AG20443 (cell line): ENCODE results near the gene GPR78.

Source experiments
- DNase-seq: peaks from one replicate; pipeline ENCODE4 v3.0.0; 2012; ENCODE audit warnings: low spot score, mixed read lengths

The GPR78 gene

DNA sequence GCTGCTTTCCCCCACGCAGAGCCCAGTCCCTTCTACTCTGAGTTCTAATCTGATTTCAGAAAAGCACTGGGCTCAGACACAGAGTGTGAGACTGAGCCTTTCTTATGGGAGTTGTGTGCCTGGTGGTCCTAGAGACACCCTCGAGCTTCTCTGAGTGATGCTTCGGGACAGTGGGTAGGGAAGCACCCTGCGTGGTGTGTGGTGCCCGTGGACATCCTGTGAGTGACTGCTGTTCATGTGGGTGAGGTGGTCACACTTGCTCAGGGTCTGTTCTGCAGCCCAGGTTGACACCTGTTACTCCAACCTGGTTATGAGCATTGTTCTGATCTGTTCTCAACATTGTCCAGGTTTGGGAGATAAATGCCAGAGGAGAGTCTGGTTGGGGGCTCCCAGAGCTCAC is 6.1 kb downstream of the GPR78 start:
- no peak for DNase-seq

DNA sequence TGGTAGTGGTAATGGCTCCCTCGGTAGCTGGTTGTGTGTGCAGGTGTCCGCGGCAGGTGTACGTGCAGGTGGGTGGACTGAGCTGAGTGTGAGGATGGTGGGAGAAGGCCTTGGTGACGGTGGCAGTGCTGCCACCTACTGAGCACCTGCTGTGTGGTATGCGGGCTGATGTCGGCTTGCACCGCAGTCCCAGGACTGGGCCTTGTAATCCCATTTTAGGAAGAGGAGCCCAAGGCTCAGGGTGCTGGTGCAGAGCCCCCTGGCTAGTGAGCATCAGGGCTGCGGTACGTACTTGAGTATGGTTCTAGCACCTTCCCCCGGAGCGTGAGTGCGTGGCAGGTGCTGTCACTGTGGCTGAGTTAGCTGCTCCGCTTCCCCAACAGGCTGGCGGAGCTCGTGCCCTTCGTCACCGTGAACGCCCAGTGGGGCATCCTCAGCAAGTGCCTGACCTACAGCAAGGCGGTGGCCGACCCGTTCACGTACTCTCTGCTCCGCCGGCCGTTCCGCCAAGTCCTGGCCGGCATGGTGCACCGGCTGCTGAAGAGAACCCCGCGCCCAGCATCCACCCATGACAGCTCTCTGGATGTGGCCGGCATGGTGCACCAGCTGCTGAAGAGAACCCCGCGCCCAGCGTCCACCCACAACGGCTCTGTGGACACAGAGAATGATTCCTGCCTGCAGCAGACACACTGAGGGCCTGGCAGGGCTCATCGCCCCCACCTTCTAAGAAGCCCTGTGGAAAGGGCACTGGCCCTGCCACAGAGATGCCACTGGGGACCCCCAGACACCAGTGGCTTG is 6.7 kb downstream of the GPR78 start:
- DNase-seq = no peak

DNA sequence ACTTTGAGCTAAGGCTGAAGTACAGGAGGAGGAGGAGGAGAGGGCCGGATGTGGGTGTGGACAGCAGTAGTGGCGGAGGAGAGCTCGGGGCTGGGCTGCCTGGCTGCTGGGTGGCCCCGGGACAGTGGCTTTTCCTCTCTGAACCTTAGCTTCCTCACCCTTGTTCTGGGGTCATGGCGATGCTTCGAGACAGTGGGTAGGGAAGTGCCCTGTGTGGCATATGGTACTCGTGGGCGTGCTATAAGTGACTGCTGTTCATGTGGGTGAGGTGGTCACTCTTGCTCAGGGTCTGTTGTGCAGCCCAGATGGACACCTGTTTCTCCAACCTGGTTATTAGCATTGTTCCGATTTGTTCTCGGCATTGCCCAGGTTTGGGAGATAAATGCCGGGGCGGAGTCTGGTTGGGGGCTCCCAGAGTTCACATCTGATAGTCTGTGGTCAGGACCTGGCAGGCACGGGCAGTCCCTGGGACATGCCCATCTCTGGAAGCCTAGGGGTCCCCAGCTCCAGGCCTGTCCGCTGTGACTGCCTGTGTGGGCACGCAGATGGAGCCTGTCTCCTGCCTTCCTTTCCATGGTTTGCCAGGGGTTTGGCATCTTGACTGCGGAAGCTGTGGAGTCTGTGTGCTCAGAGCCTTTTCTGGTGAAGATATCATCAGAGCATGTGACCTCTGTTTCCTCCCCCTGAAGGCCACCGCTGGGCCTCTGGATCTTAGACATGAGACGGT is 7.4 kb downstream of the GPR78 start:
- no peak for DNase-seq

DNA sequence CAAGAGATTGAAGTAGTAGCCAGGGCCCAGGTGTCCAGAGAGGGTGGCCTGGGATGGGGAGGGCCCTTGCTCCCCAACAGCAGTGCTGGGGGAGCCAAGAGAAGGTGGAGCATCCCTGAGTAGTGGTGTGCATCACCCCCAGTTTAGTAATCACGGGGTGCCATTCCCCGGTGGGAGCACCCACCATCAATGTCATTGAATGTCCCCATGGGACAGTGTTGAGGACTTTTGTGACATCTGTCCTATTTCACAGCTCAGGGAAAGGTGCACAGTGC is 7.9 kb downstream of the GPR78 start:
- DNase-seq = no peak

DNA sequence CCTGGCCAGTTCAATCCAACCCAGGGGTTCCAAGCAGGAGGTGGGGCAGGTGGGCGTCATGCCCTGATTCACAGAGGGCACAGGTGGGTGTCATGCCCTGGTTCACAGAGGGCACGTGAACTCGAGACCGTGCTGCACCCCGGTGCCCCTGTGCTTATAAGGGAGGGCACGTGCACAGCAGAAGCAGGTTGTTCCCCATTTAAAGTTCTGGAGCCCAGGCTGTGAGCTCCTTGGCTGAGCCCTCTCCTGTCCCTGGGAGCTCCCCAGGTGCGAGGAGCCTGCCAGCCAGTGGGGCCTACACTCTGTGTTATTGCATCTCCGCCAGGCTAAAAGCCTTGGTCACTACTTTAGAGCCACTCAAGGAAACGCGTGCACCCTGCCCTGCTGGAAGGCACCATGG is 9.1 kb downstream of the GPR78 start:
- DNase-seq = no peak

DNA sequence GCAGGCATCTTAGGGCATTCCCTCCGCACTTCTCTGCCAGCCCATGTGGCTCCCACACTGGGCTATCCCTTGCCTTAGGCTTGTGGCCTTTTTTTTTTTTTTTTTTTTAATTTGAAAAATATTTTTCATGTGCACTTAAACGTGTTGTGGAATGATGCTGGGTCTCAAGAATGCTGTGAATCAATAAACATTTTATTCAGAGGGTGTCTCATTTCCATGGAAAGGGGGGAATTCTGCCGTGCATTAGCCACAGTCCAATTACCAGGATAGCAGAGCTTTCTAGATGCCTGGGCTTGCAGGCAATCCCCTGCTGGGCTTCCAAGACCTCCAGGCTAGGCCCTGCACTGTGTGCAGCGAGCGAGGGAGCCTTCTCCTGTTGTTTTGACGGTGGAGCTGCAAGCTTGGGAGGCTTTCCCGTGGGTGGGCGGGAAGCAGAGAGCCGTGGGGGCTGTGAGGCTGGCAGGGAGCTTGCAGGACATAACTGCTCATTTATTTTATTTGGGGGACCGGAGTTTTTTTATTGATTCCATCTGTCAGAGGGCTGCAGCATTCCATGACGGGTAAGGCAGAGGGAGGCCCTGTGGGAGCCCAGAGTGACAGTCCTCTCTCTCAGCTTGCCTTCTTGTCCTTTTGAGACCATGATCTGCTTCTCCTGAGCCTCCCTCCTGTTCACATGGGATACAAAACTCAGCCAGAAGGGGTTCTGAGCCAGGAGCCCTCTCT is 9.8 kb downstream of the GPR78 start:
- DNase-seq = peak; percentile 83

DNA sequence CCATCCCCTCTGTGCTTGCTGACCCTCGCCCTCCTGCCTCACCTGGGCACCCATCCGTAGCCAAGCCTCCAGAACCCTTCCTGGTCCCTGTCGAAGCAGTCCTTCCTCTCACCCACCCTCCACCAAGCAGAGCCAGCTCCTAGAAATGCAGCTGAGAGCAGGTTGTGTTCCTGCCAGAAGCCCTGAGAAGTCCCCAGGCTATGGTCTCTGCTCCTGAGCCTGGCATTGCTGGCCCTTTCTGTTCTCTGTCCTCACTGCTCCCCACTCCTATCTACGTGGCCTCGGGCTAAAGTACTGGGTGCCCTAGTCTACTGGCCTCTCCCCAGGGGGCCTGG is 10.3 kb downstream of the GPR78 start:
- DNase-seq = no peak

DNA sequence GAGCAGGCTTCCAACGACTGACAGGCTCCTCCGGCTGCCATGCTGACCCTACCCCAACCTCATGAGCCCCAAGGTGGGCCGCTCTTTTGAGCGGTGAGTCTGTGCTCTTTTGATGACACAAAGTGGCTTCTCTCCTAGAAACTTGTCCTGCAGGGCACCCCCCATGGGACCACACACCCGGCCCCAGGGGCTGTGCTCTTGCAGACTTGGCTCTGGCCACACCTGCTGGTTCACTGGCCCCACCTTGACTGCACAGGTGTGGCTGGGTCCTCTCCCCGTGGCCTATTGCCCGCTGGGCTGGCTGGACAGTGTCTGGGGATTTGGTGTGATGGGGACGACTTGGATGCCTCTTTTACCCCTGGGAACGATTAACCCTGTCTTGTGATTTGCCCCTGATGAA is 10.9 kb downstream of the GPR78 start:
- DNase-seq = no peak

DNA sequence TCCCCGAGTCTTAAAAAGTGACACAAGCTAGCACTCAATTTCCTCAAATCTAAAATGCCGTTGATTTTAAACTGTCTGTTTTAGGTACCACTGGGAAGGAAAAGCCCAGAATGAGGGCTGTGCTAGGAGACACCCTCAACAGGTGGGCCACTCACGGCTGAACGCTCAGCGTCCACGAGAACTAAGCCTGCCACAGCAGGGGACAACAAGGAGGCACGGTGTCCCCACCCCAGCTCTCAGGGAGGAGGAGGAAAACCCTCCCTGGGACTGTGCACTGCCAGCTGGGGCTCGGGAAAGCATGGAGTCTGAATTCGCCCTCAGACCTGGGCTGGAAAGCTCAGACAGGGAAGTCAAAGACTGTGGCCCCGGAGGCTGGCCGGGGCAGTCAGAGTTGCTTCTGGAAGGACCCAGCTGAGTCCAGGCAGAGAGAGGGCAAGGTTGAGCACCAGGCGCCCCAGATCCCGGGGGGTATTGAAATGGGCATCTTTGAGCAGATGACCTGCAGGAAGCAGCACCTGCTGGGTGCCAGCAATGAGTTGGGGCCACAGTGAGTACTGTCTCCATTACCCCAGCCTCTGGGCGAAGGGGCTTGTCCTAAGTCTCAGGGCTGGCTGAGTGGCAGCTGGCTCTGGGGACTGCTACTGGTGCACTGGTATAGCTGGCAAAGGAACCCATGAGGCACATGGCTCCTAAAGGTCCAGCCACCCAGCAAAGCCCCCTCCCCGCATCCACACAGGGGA is 11.6 kb downstream of the GPR78 start:
- DNase-seq = no peak

DNA sequence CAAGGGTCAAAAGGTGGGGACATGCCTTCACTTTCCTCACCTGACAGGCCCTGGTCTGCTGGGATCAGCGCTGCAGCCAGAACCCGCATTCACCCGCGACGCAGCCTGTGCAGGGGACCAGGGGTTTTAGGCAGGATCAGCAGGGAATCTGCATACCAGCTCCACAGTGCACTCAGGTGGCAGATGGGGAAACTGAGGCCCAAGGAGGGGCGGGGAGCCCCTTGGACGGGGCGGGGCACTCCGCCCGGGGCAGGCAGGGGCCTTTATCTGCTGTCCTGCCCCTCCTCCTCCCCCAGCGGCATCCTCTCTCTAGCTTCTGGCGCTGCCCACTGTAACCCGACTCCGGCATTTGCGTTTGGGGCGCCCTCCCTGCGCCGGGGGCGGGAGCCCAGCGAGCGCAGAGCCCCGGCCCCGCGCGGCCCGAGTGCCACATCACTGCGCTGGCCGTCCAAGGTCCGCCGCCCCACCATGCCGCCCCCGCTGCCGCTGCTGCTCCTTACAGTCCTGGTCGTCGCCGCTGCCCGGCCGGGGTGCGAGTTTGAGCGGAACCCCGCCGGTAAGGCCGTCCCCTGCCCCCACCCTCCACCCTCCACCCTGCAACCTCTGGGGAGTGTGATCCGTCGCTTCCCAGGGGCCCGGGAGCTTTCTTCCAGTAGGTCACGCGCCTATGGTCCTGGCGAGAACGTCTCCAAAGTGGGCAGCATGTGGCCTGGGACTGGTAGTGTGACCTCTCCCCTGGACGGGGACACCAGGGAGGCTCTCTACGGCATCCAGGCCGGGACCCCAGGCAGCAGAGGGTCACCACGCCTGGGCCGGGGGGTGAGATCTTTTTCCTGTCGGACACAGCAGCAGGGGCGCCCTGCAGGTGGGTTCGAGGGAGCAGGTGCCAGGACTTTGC is 12.4 kb downstream of the GPR78 start, which contains the start of gene CPZ:
TSS of gene CPZ (plus strand) at position 400 of the 898 bp plus-strand sequence. CDS start at position 469, 69 bp downstream.
- peak; percentile 78 for DNase-seq

DNA sequence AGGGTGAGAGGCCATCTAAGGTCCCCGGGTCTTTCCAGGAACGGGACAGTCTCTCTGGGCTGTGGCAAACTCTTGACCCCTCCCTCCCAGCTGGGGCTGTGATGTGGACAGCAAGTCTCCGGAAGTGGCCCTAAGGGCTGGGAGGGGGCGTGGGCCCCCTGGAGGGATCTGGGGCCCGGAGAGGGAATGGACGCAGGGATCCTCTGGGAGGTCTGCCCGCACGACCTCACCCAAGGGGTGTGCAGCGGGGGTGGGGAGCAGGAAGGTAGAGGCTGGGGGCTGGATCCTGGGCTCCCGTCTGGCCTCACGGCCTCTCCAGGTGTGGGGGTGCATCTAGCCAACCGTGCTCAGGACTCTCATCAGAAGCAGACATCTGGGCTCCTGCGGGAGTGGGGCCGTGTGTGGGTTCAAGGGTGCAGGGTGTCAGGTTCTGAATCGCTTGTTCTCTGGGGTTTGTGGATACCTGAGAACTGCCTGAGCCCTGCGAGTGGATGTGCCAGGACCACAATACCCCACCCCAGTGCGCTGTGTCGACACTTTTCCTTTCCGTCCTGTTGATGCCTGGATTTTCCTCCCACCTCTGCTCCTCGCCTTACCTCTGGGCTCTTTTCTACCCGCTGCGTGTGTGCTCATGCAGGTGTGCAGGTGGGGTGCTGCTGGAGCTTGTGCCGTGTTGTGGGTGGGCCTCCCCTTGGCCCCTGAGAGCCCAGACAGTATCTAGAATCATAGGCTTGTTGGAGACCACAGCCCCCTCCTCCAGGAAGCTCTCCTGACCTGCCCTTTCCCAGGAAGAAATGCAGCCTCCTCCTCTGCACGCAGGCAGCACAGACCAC is 13.3 kb downstream of the GPR78 start:
- no peak for DNase-seq

DNA sequence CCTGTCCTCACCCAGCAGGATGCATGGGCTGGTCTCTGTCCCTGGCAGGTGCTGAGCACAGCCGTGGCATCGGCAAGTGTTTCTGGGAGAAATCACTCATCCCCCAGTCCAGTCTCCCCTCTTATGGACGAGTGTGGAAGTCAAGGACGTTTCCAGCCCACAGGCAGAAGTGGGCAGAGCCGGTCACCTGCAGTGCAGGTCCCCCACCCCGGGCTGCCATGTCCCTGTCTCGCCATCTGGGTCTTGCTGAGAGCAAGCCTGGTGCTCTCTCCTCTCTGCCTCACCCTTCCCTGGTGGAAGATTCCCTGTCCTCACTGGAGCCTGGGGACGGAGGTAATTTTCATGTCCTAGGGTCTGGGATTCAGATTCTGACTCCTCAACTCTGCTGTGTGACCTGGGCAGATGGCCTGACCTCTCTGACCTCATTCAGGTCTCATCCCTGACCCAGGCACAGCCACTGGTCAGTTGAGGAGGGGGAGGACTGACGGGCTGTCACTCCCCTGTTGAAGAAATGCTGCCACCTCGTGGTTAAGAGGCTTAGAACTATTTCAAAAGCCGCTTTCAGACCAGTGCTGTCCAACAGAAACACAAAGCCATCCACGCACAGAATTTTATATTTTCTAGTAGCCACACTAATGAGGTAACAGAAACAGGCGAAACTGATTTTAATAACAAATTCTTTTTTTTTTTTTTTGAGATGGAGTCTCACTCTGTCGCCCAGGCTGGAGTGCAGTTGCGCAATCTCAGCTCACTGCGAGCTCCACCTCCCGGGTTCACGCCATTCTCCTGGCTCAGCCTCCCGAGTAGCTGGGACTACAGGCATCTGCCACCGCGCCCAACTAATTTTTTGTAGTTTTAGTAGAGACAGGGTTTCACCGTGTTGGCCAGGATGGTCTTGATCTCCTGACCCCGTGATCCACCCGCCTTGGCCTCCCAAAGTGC is 14.2 kb downstream of the GPR78 start:
- DNase-seq = peak; percentile 89

DNA sequence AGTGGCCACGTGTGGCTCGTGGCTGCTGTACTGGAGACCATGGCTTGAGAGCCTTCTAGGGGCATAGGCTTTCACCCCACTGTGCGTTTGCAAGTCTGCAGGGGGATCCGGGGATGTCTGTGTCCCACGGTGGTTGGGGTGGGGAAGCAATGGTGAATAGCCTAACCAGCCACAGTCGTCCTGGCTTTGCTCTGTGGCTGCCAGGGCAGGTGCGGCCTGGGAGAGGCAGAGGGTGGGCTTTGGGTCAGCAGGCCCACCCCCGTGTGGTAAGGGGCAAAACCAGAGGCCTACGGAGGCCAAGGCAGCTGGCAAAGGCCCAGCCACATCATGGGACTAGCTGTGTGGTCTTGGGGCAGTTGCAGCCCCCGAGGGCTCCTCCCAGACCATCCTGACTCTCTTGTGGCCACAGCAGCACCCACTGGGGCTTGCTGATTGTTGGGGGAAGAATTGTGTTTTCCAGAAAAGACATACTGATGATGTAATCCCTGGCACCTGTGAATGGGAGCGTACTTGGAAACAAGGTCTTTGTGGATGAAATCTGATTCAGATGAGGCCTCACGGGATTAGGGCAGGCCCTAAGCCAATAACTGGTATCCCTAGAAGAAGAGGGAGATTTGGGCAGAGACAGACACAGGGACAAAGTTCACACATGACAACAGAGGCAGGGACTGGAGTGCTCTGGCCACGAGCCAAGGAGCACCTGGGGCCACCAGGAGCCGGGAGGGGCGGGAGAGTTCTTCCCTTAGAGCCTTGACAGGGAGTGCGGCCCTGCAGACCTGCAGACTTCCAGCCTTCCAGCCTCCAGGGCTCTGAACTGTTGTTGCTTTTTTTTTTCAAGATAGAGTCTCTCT is 15.3 kb downstream of the GPR78 start:
- no peak for DNase-seq

DNA sequence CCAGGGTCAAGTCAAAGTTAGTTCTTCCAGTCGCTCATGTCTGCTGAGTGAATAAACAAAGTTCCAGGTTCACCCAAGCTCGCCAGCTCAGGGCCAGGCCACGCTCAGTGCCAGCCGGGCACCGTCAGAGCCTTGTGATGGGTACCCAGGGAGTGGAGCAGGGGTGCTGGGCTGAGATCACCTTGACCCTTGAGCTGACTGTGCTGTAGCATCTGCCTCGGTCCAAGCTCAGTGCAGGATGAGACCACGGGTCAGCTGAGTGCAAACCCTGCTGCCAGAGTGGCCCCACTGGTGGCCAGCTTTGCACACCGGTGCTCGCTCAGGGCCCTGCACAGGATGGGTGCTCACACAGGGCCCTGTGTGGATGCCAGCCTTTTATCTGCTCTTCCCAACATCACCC is 16.7 kb downstream of the GPR78 start:
- DNase-seq = no peak

DNA sequence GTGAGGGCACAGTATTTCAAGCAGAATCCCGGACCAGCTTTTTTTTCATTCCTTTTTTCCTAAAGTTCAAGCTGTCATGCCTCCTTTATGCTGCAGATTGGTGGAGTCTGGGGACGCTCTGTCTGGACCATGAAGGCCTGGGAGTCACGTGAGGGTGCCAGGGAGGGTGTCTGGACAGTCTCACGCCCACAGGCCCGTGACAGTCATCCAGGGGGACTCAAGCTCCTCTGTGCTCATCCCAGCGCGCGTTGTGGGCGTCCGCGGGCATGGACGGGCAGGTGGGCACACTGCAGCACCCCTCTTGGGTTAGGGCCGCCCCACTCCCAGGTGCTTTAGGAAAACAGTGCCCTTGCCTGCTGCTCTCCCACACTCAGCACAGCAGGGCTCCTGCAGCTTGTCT is 17.1 kb downstream of the GPR78 start:
- no peak for DNase-seq

DNA sequence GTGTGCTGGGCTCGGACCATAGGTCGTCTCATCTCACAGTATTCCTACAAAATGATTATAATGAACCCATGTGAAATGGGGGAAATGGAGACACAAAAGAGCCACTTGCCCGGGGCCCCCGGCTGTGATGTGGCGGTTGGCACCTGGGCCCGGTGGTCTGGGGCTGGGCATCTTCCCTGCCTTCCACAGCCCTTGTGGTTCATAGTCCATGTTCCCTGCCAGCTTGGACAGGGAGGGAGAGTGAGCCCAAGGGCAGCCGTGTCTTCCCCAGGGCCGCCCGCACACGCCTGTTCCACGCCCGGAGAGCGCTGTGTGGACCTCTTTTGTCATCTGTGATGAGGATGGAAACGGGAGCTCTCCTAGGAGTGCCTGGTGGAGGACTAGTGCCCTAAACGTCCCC is 17.6 kb downstream of the GPR78 start:
- no peak for DNase-seq

DNA sequence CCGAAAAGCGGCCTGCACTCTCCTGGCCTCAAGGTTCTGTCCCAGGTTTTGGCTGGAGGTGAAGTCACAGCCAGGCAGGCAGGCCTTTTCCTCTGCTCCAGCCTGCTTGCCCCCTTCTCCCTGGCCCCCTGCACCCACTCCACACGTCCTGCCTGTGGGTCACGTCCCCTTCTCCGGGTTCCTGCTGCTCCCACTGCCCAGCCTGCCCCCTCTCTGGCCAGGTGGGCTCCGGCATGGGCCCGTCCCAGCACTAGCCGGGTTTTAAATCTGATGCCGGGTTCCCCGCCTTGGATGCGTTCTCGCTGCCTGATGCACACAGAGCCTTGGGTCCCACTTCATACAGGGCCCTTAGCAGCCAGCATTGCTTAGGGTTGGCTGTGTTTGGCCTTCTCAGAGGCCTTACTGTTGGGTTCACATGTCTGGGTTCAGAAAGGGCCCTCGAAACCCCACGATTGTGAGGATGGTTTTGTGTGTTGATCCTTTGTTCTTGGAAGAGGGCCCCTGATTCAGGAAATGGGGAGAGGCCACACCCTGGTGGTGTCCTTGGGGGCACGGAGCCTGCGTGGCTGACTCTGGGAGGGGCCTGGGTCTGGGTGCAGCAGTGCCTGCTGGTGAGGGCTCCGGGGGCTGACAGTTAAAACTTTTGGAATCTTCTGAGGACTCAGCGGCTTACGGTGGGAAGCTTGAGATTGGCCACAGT is 18.3 kb downstream of the GPR78 start:
- no peak for DNase-seq

DNA sequence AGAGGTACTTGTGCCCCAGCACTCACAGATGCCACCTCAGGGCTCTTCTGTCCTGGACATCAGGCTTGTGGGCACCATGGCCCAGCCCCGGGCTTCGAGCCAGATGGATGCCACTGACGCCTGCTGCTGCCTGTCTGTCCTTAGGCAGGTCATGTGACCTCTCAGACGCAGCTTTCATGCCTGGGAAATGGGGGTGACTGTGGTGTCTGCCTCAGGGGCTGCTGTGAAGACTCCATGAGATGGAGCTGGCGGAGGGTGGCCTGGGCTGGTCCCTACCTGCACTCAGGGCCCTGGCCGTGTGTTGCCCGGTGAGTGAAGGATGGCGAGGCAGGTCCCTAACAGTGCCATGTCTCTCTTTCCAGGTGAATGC is 18.9 kb downstream of the GPR78 start:
- DNase-seq = no peak
